Endodermal cell (in vitro differentiated cells): ENCODE results near the gene DCAF15. TPM values are rescaled to one million over a fixed set of nuclear protein-coding genes. Genes with fewer than 3 reads are reported as not detected.

ENCODE experiments used
- DNase-seq: peaks from one replicate; pipeline ENCODE4 v3.0.0-alpha.2; 2017
- H3K27ac ChIP-seq: 2 replicates; pipeline ENCODE4 v1.5.1; 2013; ENCODE audit warnings: mild to moderate bottlenecking, low read depth, low read length, moderate library complexity
- H3K27me3 ChIP-seq: 2 replicates; pipeline ENCODE4 v1.6.1; 2013; ENCODE audit warnings: mild to moderate bottlenecking, low read length, moderate library complexity; ENCODE audit not compliant: insufficient read depth, control insufficient read depth, poor library complexity, severe bottlenecking
- H3K36me3 ChIP-seq: 2 replicates; pipeline ENCODE4 v1.7.0; 2013; ENCODE audit warnings: mild to moderate bottlenecking, low read length, moderate library complexity; ENCODE audit not compliant: control insufficient read depth, insufficient read depth
- H3K4me1 ChIP-seq: one replicate; pipeline ENCODE4 v1.7.0; 2013; ENCODE audit warnings: low read length; ENCODE audit not compliant: control insufficient read depth, insufficient read depth
- H3K4me3 ChIP-seq: 2 replicates; pipeline ENCODE4 v1.5.1; 2013; ENCODE audit warnings: mild to moderate bottlenecking, low read length, moderate library complexity
- H3K9ac ChIP-seq: 2 replicates; pipeline ENCODE4 v1.6.1; 2013; ENCODE audit warnings: mild to moderate bottlenecking, low read length, moderate library complexity; ENCODE audit not compliant: poor library complexity, severe bottlenecking; ENCODE audit errors: extremely low read depth
- H3K9me3 ChIP-seq: 2 replicates; pipeline ENCODE4 v1.6.1; 2013; ENCODE audit warnings: mild to moderate bottlenecking, low read length, moderate library complexity; ENCODE audit not compliant: control insufficient read depth
- H3K27ac Mint-ChIP-seq: 2 replicates; pipeline ENCODE4 v1.8.0; 2020; ENCODE audit warnings: mixed read lengths
- H3K27me3 Mint-ChIP-seq: 2 replicates; pipeline ENCODE4 v1.8.0; 2021; ENCODE audit warnings: mild to moderate bottlenecking, mixed read lengths; ENCODE audit not compliant: insufficient read depth
- H3K36me3 Mint-ChIP-seq: 2 replicates; pipeline ENCODE4 v1.8.0; 2020; ENCODE audit warnings: low read depth, mixed read lengths
- H3K4me1 Mint-ChIP-seq: 2 replicates; pipeline ENCODE4 v1.8.0; 2020; ENCODE audit warnings: mixed read lengths
- H3K4me3 Mint-ChIP-seq: 2 replicates; pipeline ENCODE4 v1.8.0; 2020; ENCODE audit warnings: mild to moderate bottlenecking, moderate library complexity, mixed read lengths
- H3K9me3 Mint-ChIP-seq: 2 replicates; pipeline ENCODE4 v1.8.0; 2020; ENCODE audit warnings: mild to moderate bottlenecking, mixed read lengths
- WGBS, 2 experiments: methylation state at CpG; one replicate each; pipeline versions ENCODE4 v1.1.5 to v1.1.7; 2013; ENCODE audit warnings: missing lambda C conversion rate in 2 of 2, mixed read lengths in 1 of 2; ENCODE audit not compliant: insufficient coverage in 1 of 2, insufficient read length in 1 of 2; 5-methylcytosine and 5-hydroxymethylcytosine counted together
- long read RNA-seq, 4 experiments: library from polyadenylated mRNA in 2 of 4; library from RNA in 1 of 4; library from capped mRNA in 1 of 4; stranded (forward) in 3 of 4; unstranded in 1 of 4; transcript quantifications; one replicate each; pipeline ENCODE4 v2.0.0, GENCODE V29; 2020 to 2021; ENCODE audit warnings: inconsistent platforms in 1 of 4
- polyA plus RNA-seq, 2 experiments: library from polyadenylated mRNA; stranded (reverse); fragments of 50-300 nt; gene quantifications; one replicate each; pipeline ENCODE4 v1.2.3, GENCODE V29; 2013
- total RNA-seq, 2 donors: library from RNA; stranded (reverse); fragmentation: NEBNext Ultra II Directional in 1 of 2; extraction: Animal tissue kit (Norgen Biotek cat#: 25700) in 1 of 2; gene quantifications; 2 replicates in 1 of 2; 3 replicates in 1 of 2; pipeline ENCODE4 v1.2.1, GENCODE V29; 2021
- TF ChIP-seq, protein P1 (sequence below): fragments of 200-600 bp; sonication (generic); conservative IDR thresholded peaks from 2 replicates; pipeline ENCODE4 v1.5.0; 2021; ENCODE audit warnings: antibody characterized with exemption, mild to moderate bottlenecking

The DCAF15 gene, protein sequence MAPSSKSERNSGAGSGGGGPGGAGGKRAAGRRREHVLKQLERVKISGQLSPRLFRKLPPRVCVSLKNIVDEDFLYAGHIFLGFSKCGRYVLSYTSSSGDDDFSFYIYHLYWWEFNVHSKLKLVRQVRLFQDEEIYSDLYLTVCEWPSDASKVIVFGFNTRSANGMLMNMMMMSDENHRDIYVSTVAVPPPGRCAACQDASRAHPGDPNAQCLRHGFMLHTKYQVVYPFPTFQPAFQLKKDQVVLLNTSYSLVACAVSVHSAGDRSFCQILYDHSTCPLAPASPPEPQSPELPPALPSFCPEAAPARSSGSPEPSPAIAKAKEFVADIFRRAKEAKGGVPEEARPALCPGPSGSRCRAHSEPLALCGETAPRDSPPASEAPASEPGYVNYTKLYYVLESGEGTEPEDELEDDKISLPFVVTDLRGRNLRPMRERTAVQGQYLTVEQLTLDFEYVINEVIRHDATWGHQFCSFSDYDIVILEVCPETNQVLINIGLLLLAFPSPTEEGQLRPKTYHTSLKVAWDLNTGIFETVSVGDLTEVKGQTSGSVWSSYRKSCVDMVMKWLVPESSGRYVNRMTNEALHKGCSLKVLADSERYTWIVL
- total RNA-seq: 10 to 100 TPM; 62.4 to 72.9 TPM
- polyA plus RNA-seq (2013, experiment 1 of 2): 55.3 TPM
- polyA plus RNA-seq (2013, experiment 2 of 2): 50.7 TPM
- long read RNA-seq, experiment 1, transcript DCAF15-201 (13 exons, 2,278 nt): major isoform, 13 of 27 reads
- long read RNA-seq, experiment 1, partial matches to known transcripts: 11 of 27 reads
- long read RNA-seq, experiment 1, other reads (novel, unspliced or antisense): 2 of 27 reads
- long read RNA-seq, experiment 2, transcript DCAF15-201 (13 exons, 2,278 nt): major isoform, 77 of 95 reads
- long read RNA-seq, experiment 2, partial matches to known transcripts: 4 of 95 reads
- long read RNA-seq, experiment 2, other reads (novel, unspliced or antisense): 14 of 95 reads
- long read RNA-seq, experiment 3, partial matches to known transcripts: 0 of 5 reads
- long read RNA-seq, experiment 3, other reads (novel, unspliced or antisense): 4 of 5 reads
- long read RNA-seq, experiment 4, transcript DCAF15-201 (13 exons, 2,278 nt): major isoform, 12 of 34 reads
- long read RNA-seq, experiment 4, partial matches to known transcripts: 22 of 34 reads
- long read RNA-seq, experiment 4, other reads (novel, unspliced or antisense): 0 of 34 reads

DNA sequence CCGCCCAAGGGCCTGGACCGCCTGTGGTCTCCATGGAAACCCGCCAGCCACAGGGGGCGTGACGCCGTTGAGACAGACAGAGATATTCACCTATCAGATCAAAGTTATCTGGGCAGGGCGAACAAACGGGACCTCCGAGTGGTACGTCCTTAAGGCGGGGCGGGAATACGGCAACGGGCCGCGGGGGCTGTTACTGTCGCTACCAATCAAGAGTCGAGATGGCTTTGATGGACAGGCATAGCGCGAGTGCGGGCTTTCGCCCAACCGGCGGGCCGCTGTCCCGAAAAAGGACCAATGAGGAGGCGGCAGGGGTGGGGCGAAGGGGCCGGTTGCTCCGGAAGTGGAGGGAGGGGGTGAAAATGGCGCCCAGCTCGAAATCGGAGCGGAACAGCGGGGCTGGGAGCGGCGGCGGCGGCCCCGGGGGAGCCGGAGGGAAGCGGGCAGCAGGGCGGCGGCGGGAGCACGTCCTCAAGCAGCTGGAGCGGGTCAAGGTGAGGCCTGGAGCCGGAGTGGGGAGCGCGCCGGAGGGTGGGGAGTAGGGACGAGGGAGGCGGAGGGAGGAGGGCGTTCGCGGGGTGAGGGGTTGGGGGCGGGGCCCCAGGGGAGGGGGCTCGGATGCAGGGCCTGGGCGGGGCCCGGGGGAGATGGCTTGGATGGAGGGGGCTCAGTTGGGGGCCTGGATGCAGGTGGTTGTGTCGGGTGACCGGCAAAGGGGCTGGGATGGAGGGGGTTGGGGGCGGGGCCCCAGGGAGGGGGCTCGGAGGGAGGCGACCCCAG, at the start of gene DCAF15:
DCAF15 (plus strand) TSS at position 356 of the 777 bp plus-strand sequence; CDS start at position 360, 4 bp downstream.
- H3K4me1 ChIP-seq: no peaks in the 10 kb centered on the region
- peak within 1 kb of the TSS; percentile 90 for H3K27ac Mint-ChIP-seq
- H3K27ac ChIP-seq: peak within 1 kb of the TSS; percentile 89
- H3K36me3 Mint-ChIP-seq: peaks cover 16% of the 10 kb centered on the region
- H3K36me3 ChIP-seq: peaks cover 23% of the 10 kb centered on the region
- peaks cover 6% of the 10 kb centered on the region for H3K27me3 Mint-ChIP-seq
- peak within 1 kb of the TSS; percentile 94 for H3K4me3 ChIP-seq
- no peaks in the 10 kb centered on the region for H3K9me3 ChIP-seq
- H3K4me3 Mint-ChIP-seq: peak within 1 kb of the TSS; percentile 76
- peaks cover 6% of the 10 kb centered on the region for H3K4me1 Mint-ChIP-seq
- TF ChIP-seq, protein P1, sequence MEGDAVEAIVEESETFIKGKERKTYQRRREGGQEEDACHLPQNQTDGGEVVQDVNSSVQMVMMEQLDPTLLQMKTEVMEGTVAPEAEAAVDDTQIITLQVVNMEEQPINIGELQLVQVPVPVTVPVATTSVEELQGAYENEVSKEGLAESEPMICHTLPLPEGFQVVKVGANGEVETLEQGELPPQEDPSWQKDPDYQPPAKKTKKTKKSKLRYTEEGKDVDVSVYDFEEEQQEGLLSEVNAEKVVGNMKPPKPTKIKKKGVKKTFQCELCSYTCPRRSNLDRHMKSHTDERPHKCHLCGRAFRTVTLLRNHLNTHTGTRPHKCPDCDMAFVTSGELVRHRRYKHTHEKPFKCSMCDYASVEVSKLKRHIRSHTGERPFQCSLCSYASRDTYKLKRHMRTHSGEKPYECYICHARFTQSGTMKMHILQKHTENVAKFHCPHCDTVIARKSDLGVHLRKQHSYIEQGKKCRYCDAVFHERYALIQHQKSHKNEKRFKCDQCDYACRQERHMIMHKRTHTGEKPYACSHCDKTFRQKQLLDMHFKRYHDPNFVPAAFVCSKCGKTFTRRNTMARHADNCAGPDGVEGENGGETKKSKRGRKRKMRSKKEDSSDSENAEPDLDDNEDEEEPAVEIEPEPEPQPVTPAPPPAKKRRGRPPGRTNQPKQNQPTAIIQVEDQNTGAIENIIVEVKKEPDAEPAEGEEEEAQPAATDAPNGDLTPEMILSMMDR: no peak
- DNase-seq: peak; percentile 99
- no peaks in the 10 kb centered on the region for H3K27me3 ChIP-seq
- no peaks in the 10 kb centered on the region for H3K9me3 Mint-ChIP-seq
- WGBS, 2 experiments: 0 to 1% methylated on average over 26 to 49 of the region's 65 CpGs
- H3K9ac ChIP-seq: peak within 1 kb of the TSS; percentile 71

DNA sequence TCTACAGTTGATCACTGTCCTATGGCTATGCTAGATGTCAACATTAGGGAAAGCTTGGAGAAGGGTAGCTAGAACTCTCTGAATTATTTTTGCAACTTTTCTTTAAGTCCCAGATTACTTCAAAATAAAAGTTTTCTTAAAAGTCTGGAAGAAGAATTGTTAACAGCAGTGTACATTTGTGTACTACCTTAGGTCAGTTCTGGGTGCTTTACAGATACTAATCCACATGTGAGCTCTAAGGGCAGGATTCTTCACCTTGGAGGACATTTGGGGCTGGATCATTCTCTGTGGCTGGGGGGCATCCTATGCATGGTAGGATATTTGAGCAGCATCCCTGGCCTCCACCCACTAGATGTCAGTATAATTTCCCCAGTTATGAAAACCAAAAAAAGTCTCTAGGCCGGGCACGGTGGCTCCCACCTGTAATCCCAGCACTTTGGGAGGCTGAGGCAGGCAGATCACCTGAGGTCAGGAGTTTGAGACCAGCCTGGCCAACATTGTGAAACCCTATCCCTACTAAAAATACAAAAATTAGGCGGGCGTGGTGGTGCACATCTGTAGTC, 49.2 kb upstream of the DCAF15 start:
- TF ChIP-seq, protein P1: peak; percentile 57
- no peaks in the 10 kb centered on the region for H3K9me3 ChIP-seq
- no peaks in the 10 kb centered on the region for H3K4me1 ChIP-seq
- H3K36me3 ChIP-seq: no peaks in the 10 kb centered on the region
- Mint-ChIP-seq H3K27me3 (peaks cover 17% of the 10 kb centered on the region), H3K27ac (no peak overlapping the region), H3K36me3 (no peaks in the 10 kb centered on the region), H3K4me1 (peaks cover 8% of the 10 kb centered on the region), H3K9me3 (no peaks in the 10 kb centered on the region), H3K4me3 (no peak overlapping the region)
- no peak overlapping the region for H3K9ac ChIP-seq
- no peak overlapping the region for H3K4me3 ChIP-seq
- DNase-seq: no peak
- no peak overlapping the region for H3K27ac ChIP-seq
- no peaks in the 10 kb centered on the region for H3K27me3 ChIP-seq
- WGBS, 2 experiments: 67 to 89% methylated on average over 2 to 4 of the region's 4 CpGs
